ENCODE data around the gene VAV2.
A peak's percentile ranks its signal among the peaks of the same experiment; 100 is the strongest.
"Not testable (repeated sequence)": the region's sequence is repeated elsewhere in the genome, so short reads cannot be mapped to it uniquely, and the experiment has no call there.

Gene VAV2

GRCh38 chr9:133961226-133962165 is 30.6 kb downstream of the VAV2 start:
- DNase-seq (ENCODE audit: insufficient read length, low spot score) (no peak), FAIRE-seq (no peak)
- TF ChIP-seq, protein P1, sequence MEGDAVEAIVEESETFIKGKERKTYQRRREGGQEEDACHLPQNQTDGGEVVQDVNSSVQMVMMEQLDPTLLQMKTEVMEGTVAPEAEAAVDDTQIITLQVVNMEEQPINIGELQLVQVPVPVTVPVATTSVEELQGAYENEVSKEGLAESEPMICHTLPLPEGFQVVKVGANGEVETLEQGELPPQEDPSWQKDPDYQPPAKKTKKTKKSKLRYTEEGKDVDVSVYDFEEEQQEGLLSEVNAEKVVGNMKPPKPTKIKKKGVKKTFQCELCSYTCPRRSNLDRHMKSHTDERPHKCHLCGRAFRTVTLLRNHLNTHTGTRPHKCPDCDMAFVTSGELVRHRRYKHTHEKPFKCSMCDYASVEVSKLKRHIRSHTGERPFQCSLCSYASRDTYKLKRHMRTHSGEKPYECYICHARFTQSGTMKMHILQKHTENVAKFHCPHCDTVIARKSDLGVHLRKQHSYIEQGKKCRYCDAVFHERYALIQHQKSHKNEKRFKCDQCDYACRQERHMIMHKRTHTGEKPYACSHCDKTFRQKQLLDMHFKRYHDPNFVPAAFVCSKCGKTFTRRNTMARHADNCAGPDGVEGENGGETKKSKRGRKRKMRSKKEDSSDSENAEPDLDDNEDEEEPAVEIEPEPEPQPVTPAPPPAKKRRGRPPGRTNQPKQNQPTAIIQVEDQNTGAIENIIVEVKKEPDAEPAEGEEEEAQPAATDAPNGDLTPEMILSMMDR (IDR thresholded peaks at IDR 0.05; ENCODE audit: insufficient read depth, missing control alignments) = no peak

GRCh38 chr9:133960568-133961129 is 31.5 kb downstream of the VAV2 start:
- DNase-seq (ENCODE audit: insufficient read length, low spot score) = peak; percentile 75
- no peak for FAIRE-seq
- TF ChIP-seq, protein P1 (IDR thresholded peaks at IDR 0.05; ENCODE audit: insufficient read depth, missing control alignments) = peak; percentile 5

DNA sequence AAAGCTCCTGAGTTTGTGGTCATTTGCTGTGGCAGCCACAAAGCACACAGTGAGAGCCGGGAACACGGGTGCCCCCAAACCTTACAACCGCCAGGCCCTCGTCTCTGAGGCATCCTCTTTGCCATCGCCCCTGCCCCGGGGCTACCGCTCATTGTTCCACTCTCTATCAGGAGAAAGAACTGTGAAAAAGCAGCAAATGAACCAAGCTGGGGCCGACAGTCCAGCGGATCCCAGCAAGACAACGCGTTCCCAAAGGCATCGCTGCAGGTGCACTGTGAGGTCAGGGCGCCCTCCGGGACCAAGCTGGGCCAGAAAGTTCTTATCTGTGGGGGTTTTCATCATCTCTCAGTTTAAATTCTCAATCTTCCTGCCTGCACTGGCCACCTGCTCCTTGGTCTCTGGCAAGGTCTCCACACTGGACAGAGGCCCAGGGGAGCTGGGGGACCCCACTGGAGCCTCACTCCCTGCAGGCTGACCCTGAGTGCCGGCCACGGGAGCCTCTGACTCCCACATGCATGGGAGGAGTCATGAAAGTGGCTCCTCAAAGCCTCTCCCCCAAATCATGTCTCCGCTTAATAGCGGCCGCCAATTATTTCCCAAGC is 32.1 kb downstream of the VAV2 start:
- DNase-seq (ENCODE audit: insufficient read length, low spot score) (no peak), FAIRE-seq (no peak)
- TF ChIP-seq, protein P1 (IDR thresholded peaks at IDR 0.05; ENCODE audit: insufficient read depth, missing control alignments) = no peak

GRCh38 chr9:133959171-133959570 is 33.0 kb downstream of the VAV2 start:
- TF ChIP-seq, protein P1 (IDR thresholded peaks at IDR 0.05; ENCODE audit: insufficient read depth, missing control alignments) = no peak
- FAIRE-seq (no peak), DNase-seq (ENCODE audit: insufficient read length, low spot score) (no peak)

- no peak for DNase-seq (ENCODE audit: insufficient read length, low spot score)
- FAIRE-seq = no peak
- TF ChIP-seq, protein P1 (IDR thresholded peaks at IDR 0.05; ENCODE audit: insufficient read depth, missing control alignments) = no peak
Measured at GRCh38 chr9:133958756-133959155, 33.4 kb downstream of the VAV2 start.

GRCh38 chr9:133957772-133958171 is 34.4 kb downstream of the VAV2 start:
- not testable (repeated sequence) for FAIRE-seq

GRCh38 chr9:133957328-133957727 is 34.8 kb downstream of the VAV2 start:
- TF ChIP-seq, protein P1 (IDR thresholded peaks at IDR 0.05; ENCODE audit: insufficient read depth, missing control alignments) = no peak
- FAIRE-seq (no peak), DNase-seq (ENCODE audit: insufficient read length, low spot score) (no peak)

More at GRCh38 chr9:133957772-133958171, 34.4 kb downstream of the VAV2 start:
- DNase-seq (ENCODE audit: insufficient read length, low spot score) = not testable (repeated sequence)

Measured in D721Med (cell line).